ENCODE data around the gene MEIS1. TPM values are rescaled to one million over a fixed set of nuclear protein-coding genes. Genes with fewer than 3 reads are reported as not detected.
"Not testable (repeated sequence)": the region's sequence is repeated elsewhere in the genome, so short reads cannot be mapped to it uniquely, and the experiment has no call there.

The MEIS1 gene
- total RNA-seq (not detected), polyA plus RNA-seq (not detected)

DNA sequence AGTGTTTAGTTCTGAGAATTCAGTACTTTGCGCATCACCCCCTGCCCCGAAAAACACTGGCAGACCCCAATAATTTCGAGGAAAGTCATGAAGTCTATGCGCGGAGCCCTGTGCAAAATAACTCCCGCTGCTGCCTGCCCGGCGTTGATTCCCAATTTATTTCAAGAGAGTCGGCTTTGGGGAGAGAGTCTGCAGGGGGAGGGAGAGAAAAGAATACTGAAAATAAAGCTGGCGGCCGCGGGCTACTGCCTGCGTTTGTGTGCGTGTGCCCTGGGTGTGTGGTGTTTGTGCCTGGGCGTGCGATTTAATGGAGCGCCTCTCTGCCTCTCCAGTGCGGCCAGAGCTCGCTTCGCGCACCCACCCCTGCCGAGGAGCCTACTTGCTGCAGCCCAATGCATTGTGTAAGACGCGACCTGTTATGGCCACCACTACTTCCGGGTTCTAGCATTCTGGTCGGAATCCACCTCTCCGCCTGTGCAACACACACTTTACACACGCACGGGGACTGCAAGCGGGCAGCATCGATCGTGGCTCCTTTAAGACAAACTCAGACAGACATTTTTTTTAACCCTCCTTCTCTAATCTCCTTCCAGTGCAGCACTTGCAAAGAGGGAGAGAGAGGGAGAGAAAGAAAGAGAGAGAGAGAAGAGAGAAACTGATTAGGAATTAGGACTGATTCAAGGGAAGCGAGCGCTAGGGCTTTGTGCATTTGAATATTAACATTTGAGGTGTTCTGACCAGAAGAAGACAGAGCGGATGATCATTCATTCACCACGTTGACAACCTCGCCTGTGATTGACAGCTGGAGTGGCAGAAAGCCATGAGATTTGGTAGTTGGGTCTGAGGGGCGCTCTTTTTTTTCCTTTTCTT lies at the start of gene MEIS1:
Gene MEIS1, plus strand, starts transcription at position 447 of the 870 bp plus-strand sequence. CDS start 732 bp downstream, outside the sequence.
- Histone ChIP-seq H3K4me1 (ENCODE audit: insufficient read depth, low read length) (peaks cover 18% of the 10 kb centered on the region), H3K4me3 (ENCODE audit: low read length in 2 of 2) (peak within 1 kb of the TSS in 1 of 2 donors; percentile 18), H3K27me3 (ENCODE audit: insufficient read depth, low read length) (peaks cover 21% of the 10 kb centered on the region), H3K27ac (ENCODE audit: low read depth, low read length) (no peak within 1 kb of the TSS), H3K9me3 (ENCODE audit: control insufficient read depth in 1 of 2, low read length in 2 of 2) (no peaks in the 10 kb centered on the region), H3K36me3 (ENCODE audit: insufficient read depth, low read length) (no peaks in the 10 kb centered on the region)
- H3K27ac Mint-ChIP-seq, result no peak within 1 kb of the TSS
- H3K4me1 Mint-ChIP-seq, result peaks cover 14 to 35% (median 28%) of the 10 kb centered on the region in 4 donors
- peak in 1 of 5 donors; percentile 4 for DNase-seq
- peak within 1 kb of the TSS; percentile 75 to 88 (median 82) for H3K4me3 Mint-ChIP-seq
- peaks cover 55 to 64% of the 10 kb centered on the region in 2 donors for H3K27me3 Mint-ChIP-seq
- intact Hi-C loops (cut with micrococcal nuclease), result no loop called here
- H3K9me3 Mint-ChIP-seq, result peaks cover 0 to 12% (median 6%) of the 10 kb centered on the region in 8 donors
- POLR2A ChIA-PET (ENCODE audit: partially characterized antibody), result no interaction called here
- CTCF ChIA-PET (ENCODE audit: partially characterized antibody), result no interaction called here
- H3K36me3 Mint-ChIP-seq, result peaks cover 0 to 1% of the 10 kb centered on the region in 2 donors

DNA sequence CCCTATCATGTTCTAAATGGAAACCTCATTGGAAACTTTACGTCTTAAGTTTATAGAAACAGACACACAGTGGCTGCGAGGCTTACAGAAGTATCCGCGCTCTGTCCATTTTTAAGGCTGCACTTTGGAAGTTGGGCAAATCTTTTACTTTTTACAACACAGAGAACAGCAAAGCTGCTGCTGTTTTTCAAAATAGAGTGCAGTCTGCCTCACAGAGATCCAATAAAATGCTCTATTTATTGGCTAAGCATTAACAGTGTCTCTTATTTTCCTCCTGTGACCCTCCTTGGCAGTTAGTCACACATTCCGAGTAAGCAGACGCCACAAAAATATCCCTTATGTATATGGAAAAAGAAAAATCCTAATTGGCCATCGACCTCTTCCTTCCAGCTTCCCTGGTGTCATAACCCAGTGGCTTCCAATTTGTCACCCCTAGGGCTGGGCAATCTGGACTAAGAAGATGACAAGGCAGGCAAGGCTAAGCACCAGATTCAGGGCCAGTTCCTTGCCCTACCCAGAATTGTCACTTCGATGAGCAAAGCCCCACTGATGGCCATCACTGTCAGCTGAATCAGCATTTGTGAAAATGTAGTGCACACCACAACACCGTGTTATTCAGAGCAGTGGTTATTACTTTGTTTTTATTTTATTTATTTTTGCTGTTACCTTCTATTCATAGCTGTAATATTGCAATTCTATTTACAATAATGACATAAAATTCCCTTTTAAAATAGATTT lies 47.7 kb upstream of the MEIS1 start:
- H3K27ac ChIP-seq (ENCODE audit: low read depth, low read length), result no peak overlapping the region
- no peaks in the 10 kb centered on the region for H3K36me3 ChIP-seq (ENCODE audit: insufficient read depth, low read length)
- ChIA-PET POLR2A (ENCODE audit: partially characterized antibody) (no interaction called here), CTCF (ENCODE audit: partially characterized antibody) (no interaction called here)
- no peaks in the 10 kb centered on the region for H3K4me1 ChIP-seq (ENCODE audit: insufficient read depth, low read length)
- Mint-ChIP-seq H3K9me3 (peaks cover 0 to 8% (median 3%) of the 10 kb centered on the region in 8 donors), H3K4me1 (no peaks in the 10 kb centered on the region), H3K27ac (no peak overlapping the region), H3K36me3 (no peaks in the 10 kb centered on the region), H3K4me3 (no peak overlapping the region), H3K27me3 (no peaks in the 10 kb centered on the region)
- no peaks in the 10 kb centered on the region for H3K9me3 ChIP-seq (ENCODE audit: control insufficient read depth in 1 of 2, low read length in 2 of 2)
- no peak for DNase-seq
- intact Hi-C loops (cut with micrococcal nuclease), result no loop called here
- H3K27me3 ChIP-seq (ENCODE audit: insufficient read depth, low read length), result no peaks in the 10 kb centered on the region
- no peak overlapping the region for H3K4me3 ChIP-seq (ENCODE audit: low read length in 2 of 2)

DNA sequence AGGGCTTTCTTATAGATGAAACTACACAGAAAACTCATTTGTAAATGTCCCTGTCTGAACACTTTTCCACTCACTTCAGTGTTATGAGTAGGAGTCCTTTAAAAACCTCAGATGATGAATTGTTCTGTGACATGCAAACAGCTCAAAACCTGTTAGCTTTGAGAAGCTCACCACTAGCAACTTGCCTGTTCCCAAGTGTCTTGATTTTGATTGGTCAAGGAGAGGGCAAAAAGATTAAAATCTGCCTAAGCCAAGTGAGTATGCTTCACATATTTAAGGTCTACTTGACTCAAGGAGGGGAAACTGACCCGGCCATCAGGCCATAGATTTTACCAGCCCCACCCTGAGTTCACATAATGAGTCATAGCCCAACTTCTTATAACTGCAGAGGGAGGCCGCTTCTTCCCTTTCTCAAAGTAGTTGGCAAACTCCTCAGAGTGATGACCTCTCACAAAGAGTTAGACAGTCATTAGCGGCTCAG lies 45.2 kb upstream of the MEIS1 start:
- Histone ChIP-seq H3K4me3 (ENCODE audit: low read length in 2 of 2) (no peak overlapping the region), H3K36me3 (ENCODE audit: insufficient read depth, low read length) (no peaks in the 10 kb centered on the region), H3K27ac (ENCODE audit: low read depth, low read length) (no peak overlapping the region), H3K9me3 (ENCODE audit: control insufficient read depth in 1 of 2, low read length in 2 of 2) (no peaks in the 10 kb centered on the region), H3K4me1 (ENCODE audit: insufficient read depth, low read length) (no peaks in the 10 kb centered on the region), H3K27me3 (ENCODE audit: insufficient read depth, low read length) (no peaks in the 10 kb centered on the region)
- intact Hi-C loops (cut with micrococcal nuclease), result no loop called here
- ChIA-PET CTCF (ENCODE audit: partially characterized antibody) (no interaction called here), POLR2A (ENCODE audit: partially characterized antibody) (no interaction called here)
- Mint-ChIP-seq H3K4me1 (no peaks in the 10 kb centered on the region), H3K4me3 (no peak overlapping the region), H3K27ac (no peak overlapping the region), H3K9me3 (peaks cover 0 to 15% (median 3%) of the 10 kb centered on the region in 8 donors), H3K36me3 (no peaks in the 10 kb centered on the region), H3K27me3 (no peaks in the 10 kb centered on the region)
- no peak for DNase-seq

DNA sequence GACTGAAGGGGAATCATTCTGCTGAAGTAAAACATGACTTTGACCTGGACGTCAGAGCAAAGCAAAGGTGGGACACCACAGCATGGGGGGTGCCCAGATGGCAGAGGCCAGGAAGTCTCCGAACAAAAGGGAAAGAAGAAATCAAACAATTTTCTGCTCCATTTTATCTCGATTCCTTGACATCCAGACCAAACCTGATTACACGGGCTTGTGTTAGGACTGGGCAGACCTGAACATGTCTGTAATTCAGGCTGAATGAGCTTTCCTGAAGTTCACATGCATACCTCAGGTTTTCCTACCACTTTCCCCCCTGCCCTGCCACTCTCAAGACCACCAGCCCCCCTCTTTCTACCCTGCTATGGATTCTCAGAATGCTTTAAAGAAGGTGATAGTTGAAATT lies 44.8 kb upstream of the MEIS1 start:
- POLR2A ChIA-PET (ENCODE audit: partially characterized antibody), result no interaction called here
- Histone ChIP-seq H3K4me1 (ENCODE audit: insufficient read depth, low read length) (no peaks in the 10 kb centered on the region), H3K27me3 (ENCODE audit: insufficient read depth, low read length) (no peaks in the 10 kb centered on the region), H3K9me3 (ENCODE audit: control insufficient read depth in 1 of 2, low read length in 2 of 2) (no peaks in the 10 kb centered on the region), H3K27ac (ENCODE audit: low read depth, low read length) (no peak overlapping the region), H3K36me3 (ENCODE audit: insufficient read depth, low read length) (no peaks in the 10 kb centered on the region), H3K4me3 (ENCODE audit: low read length in 2 of 2) (no peak overlapping the region)
- Mint-ChIP-seq H3K27ac (no peak overlapping the region), H3K4me3 (no peak overlapping the region), H3K9me3 (peaks cover 0 to 15% (median 3%) of the 10 kb centered on the region in 8 donors), H3K27me3 (no peaks in the 10 kb centered on the region), H3K4me1 (no peaks in the 10 kb centered on the region), H3K36me3 (no peaks in the 10 kb centered on the region)
- no peak for DNase-seq
- CTCF ChIA-PET (ENCODE audit: partially characterized antibody), result no interaction called here
- intact Hi-C loops (cut with micrococcal nuclease), result no loop called here

DNA sequence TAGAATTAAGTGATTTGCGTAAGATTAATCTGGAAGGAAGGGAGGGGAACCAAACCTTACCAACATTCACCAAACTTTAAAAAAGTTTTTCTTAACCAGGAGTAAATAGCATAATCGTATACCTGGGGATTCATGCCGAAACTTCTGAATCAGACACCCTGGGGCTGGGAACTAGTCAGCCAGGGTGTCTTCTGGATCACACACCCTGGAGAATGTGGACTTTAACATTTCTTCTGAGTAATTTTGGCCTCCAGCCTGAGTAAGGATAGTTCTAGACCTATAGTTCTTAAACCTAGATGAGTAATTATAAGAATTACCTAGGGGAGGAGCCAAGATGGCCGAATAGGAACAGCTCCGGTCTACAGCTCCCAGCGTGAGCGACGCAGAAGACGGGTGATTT lies 44.1 kb upstream of the MEIS1 start:
- no peaks in the 10 kb centered on the region for H3K36me3 ChIP-seq (ENCODE audit: insufficient read depth, low read length)
- intact Hi-C loops (cut with micrococcal nuclease), result no loop called here
- no peak overlapping the region for H3K27ac ChIP-seq (ENCODE audit: low read depth, low read length)
- H3K4me1 ChIP-seq (ENCODE audit: insufficient read depth, low read length), result no peaks in the 10 kb centered on the region
- no peaks in the 10 kb centered on the region for H3K9me3 ChIP-seq (ENCODE audit: control insufficient read depth in 1 of 2, low read length in 2 of 2)
- DNase-seq, result no peak
- Mint-ChIP-seq H3K4me3 (no peak overlapping the region), H3K27me3 (no peaks in the 10 kb centered on the region), H3K27ac (no peak overlapping the region), H3K9me3 (peaks cover 0 to 15% (median 3%) of the 10 kb centered on the region in 8 donors), H3K36me3 (no peaks in the 10 kb centered on the region), H3K4me1 (no peaks in the 10 kb centered on the region)
- POLR2A ChIA-PET (ENCODE audit: partially characterized antibody), result no interaction called here
- H3K27me3 ChIP-seq (ENCODE audit: insufficient read depth, low read length), result no peaks in the 10 kb centered on the region
- no peak overlapping the region for H3K4me3 ChIP-seq (ENCODE audit: low read length in 2 of 2)
- CTCF ChIA-PET (ENCODE audit: partially characterized antibody), result no interaction called here

DNA sequence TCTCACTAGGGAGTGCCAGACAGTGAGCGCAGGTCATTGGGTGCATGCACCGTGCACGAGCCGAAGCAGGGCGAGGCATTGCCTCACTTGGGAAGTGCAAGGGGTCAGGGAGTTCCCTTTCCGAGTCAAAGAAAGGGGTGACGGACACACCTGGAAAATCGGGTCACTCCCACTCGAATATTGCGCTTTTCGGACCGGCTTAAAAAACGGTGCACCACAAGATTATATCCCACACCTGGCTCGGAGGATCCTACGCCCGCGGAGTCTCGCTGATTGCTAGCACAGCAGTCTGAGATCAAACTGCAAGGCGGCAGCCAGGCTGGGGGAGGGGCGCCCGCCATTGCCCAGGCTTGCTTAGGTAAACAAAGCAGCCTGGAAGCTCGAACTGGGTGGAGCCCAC lies 43.7 kb upstream of the MEIS1 start:
- intact Hi-C loops (cut with micrococcal nuclease); H3K27ac Mint-ChIP-seq; CTCF ChIA-PET (ENCODE audit: partially characterized antibody): not testable (repeated sequence)

DNA sequence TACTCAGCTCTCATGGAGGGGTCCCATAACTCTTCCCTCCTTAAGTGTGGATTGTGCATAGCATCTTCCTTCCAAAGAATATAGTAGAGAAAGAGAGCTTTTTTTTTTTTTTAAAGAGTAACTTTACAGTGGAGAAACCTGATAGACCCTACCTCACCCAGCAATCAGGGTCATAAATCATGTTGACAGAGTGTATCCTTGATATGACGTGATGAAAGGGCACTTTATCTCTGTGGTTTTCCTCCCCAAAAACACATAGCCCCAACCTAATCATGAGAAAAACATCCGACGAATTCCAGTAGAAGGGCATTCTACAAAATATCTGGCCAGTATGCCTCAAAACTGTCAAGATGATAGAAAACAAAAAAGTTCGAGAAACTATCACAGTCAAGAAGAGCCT lies 29.5 kb upstream of the MEIS1 start:
- Mint-ChIP-seq H3K27ac (no peak overlapping the region), H3K27me3 (no peaks in the 10 kb centered on the region), H3K36me3 (no peaks in the 10 kb centered on the region), H3K4me3 (no peak overlapping the region), H3K9me3 (peaks cover 0 to 12% (median 4%) of the 10 kb centered on the region in 8 donors), H3K4me1 (no peaks in the 10 kb centered on the region)
- no peak for DNase-seq
- intact Hi-C loops (cut with micrococcal nuclease), result no loop called here
- no peaks in the 10 kb centered on the region for H3K27me3 ChIP-seq (ENCODE audit: insufficient read depth, low read length)
- no peak overlapping the region for H3K4me3 ChIP-seq (ENCODE audit: low read length in 2 of 2)
- H3K4me1 ChIP-seq (ENCODE audit: insufficient read depth, low read length), result no peaks in the 10 kb centered on the region
- no peaks in the 10 kb centered on the region for H3K9me3 ChIP-seq (ENCODE audit: control insufficient read depth in 1 of 2, low read length in 2 of 2)
- ChIA-PET POLR2A (ENCODE audit: partially characterized antibody) (no interaction called here), CTCF (ENCODE audit: partially characterized antibody) (no interaction called here)
- no peak overlapping the region for H3K27ac ChIP-seq (ENCODE audit: low read depth, low read length)
- H3K36me3 ChIP-seq (ENCODE audit: insufficient read depth, low read length), result no peaks in the 10 kb centered on the region

More for the DNA sequence above, 43.7 kb upstream of the MEIS1 start:
- H3K27me3 Mint-ChIP-seq; H3K9me3 ChIP-seq (ENCODE audit: control insufficient read depth in 1 of 2, low read length in 2 of 2); H3K4me1 Mint-ChIP-seq; DNase-seq; H3K27me3 ChIP-seq (ENCODE audit: insufficient read depth, low read length); POLR2A ChIA-PET (ENCODE audit: partially characterized antibody); H3K36me3 ChIP-seq (ENCODE audit: insufficient read depth, low read length); H3K4me3 ChIP-seq (ENCODE audit: low read length in 2 of 2); H3K4me1 ChIP-seq (ENCODE audit: insufficient read depth, low read length); H3K4me3 Mint-ChIP-seq; H3K36me3 Mint-ChIP-seq; H3K27ac ChIP-seq (ENCODE audit: low read depth, low read length): not testable (repeated sequence)
- peaks cover 0 to 15% (median 3%) of the 10 kb centered on the region in 8 donors for H3K9me3 Mint-ChIP-seq
